Neural progenitor cell (in vitro differentiated cells): ENCODE results near the gene TDRKH.
"Not testable (repeated sequence)": the region's sequence is repeated elsewhere in the genome, so short reads cannot be mapped to it uniquely, and the experiment has no call there.

Experiments used
- CTCF ChIP-seq: fragments of 200-600 bp; sonication (generic); IDR thresholded peaks from 2 replicates; pipeline ENCODE4 v1.5.1; 2017; ENCODE audit warnings: antibody characterized with exemption, mild to moderate bottlenecking
- EZH2 ChIP-seq: fragments of 200-600 bp; sonication (generic); IDR thresholded peaks from 2 replicates; pipeline ENCODE4 v1.6.1; 2017; ENCODE audit warnings: antibody characterized with exemption, mild to moderate bottlenecking, moderate library complexity

GRCh38 chr1:151782026-151782425 is 8.3 kb downstream of the TDRKH start:
- TF ChIP-seq CTCF, EZH2: not testable (repeated sequence)
